Measurements from ENCODE around the gene SHISAL1.
A peak's percentile ranks its signal among the peaks of the same experiment; 100 is the strongest.

SHISAL1 gene

DNA sequence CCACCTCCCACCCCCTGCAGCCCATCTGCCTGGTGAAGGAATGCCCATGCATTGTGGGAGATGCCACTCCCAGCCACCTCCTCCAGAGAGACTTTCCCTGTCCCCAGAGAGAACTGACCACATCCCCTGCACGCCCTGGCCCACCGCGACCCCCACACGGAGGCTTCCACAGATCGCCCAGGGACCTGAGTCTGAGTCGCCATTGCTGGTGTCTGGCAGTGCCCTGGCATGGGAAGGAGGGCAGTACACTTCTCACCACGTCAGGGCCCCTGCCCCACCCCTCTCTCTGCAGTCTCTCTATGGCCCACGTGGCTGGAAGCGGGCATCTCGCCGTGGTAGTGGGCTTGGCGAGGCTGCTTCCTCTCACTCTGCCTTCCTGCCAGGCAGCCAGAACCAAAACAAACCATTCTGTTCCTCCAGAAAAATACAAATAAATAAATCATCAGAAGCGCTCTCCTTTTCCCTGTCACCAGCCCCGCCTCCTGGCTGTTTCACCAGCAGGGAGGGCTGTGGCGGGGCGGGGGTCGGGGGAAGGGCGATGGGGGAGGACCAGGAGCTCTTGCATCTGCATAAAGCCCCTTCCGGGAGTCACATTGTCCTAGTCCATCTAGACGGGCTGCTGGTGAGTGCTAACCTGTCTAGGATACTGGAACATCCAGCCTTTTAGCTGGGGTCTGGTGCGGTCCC lies 20.9 kb downstream of the SHISAL1 start:
- Histone ChIP-seq H4K91ac (ENCODE audit: low read length) (peak overlapping the region; percentile 91), H3K79me1 (replicated peaks; ENCODE audit: low read length, poor library complexity, severe bottlenecking) (no peaks in the 10 kb centered on the region), H3K14ac (ENCODE audit: low read length in 2 of 2) (peak overlapping the region in 1 of 2 experiments; percentile 76), H3K27ac (ENCODE audit: low read length, poor library complexity, severe bottlenecking) (no peak overlapping the region), H2AK5ac (ENCODE audit: low read length, severe bottlenecking) (no peak overlapping the region), H4K8ac (ENCODE audit: low read length) (peak overlapping the region; percentile 92), H2BK15ac (ENCODE audit: low read depth, poor library complexity, severe bottlenecking) (no peak overlapping the region), H3K36me3 (ENCODE audit: control insufficient read depth in 1 of 2, insufficient read depth in 2 of 2, low read depth in 1 of 2, low read length in 2 of 2) (no peaks in the 10 kb centered on the region), H2AFZ (ENCODE audit: low read depth, low read length) (peak overlapping the region; percentile 59), H3K9me3 (ENCODE audit: control insufficient read depth, low read length) (peaks cover 5% of the 10 kb centered on the region), H3K4me3 (ENCODE audit: insufficient read depth in 1 of 2, low read depth in 1 of 2, low read length in 2 of 2) (no peak overlapping the region), H3K18ac (ENCODE audit: low read depth in 1 of 2, low read length in 2 of 2) (peak overlapping the region; percentile 61 to 89), H3K27me3 (ENCODE audit: control insufficient read depth in 1 of 2, insufficient read depth in 1 of 2, low read length in 2 of 2) (peaks cover 2 to 9% of the 10 kb centered on the region in 2 experiments), H2BK120ac (ENCODE audit: low read depth, low read length) (peak overlapping the region; percentile 27), H2BK5ac (ENCODE audit: low read depth, low read length, poor library complexity, severe bottlenecking) (no peak overlapping the region), H3K4me2 (ENCODE audit: low read length, poor library complexity, severe bottlenecking) (no peak overlapping the region), H3K4me1 (ENCODE audit: control insufficient read depth, insufficient read depth, low read depth, low read length) (peaks cover 2% of the 10 kb centered on the region), H3K23ac (ENCODE audit: low read length in 2 of 2) (peak overlapping the region in 1 of 2 experiments; percentile 34), H3K9ac (ENCODE audit: low read length) (no peak overlapping the region), H3K4ac (ENCODE audit: low read depth in 1 of 2, low read length in 2 of 2) (peak overlapping the region; percentile 9 to 88), H2BK12ac (ENCODE audit: low read length in 2 of 2) (peak overlapping the region in 1 of 2 experiments; percentile 93)
- DNase-seq = peak; percentile 22
- 40% methylated on average over 21 of the region's 21 CpGs for WGBS

- Histone ChIP-seq H3K14ac (ENCODE audit: low read length in 2 of 2) (peak overlapping the region in 1 of 2 experiments; percentile 76), H3K27ac (ENCODE audit: low read length, poor library complexity, severe bottlenecking) (no peak overlapping the region), H3K4me3 (ENCODE audit: insufficient read depth in 1 of 2, low read depth in 1 of 2, low read length in 2 of 2) (no peak overlapping the region), H2BK5ac (ENCODE audit: low read depth, low read length, poor library complexity, severe bottlenecking) (no peak overlapping the region), H2BK15ac (ENCODE audit: low read depth, poor library complexity, severe bottlenecking) (no peak overlapping the region), H3K23ac (ENCODE audit: low read length in 2 of 2) (no peak overlapping the region), H3K4ac (ENCODE audit: low read depth in 1 of 2, low read length in 2 of 2) (peak overlapping the region in 1 of 2 experiments; percentile 88), H3K9ac (ENCODE audit: low read length) (no peak overlapping the region), H3K79me1 (replicated peaks; ENCODE audit: low read length, poor library complexity, severe bottlenecking) (no peaks in the 10 kb centered on the region), H2BK120ac (ENCODE audit: low read depth, low read length) (no peak overlapping the region), H3K36me3 (ENCODE audit: control insufficient read depth in 1 of 2, insufficient read depth in 2 of 2, low read depth in 1 of 2, low read length in 2 of 2) (no peaks in the 10 kb centered on the region), H4K91ac (ENCODE audit: low read length) (peak overlapping the region; percentile 3), H3K4me2 (ENCODE audit: low read length, poor library complexity, severe bottlenecking) (no peak overlapping the region), H4K8ac (ENCODE audit: low read length) (no peak overlapping the region), H3K4me1 (ENCODE audit: control insufficient read depth, insufficient read depth, low read depth, low read length) (peaks cover 7% of the 10 kb centered on the region), H2AK5ac (ENCODE audit: low read length, severe bottlenecking) (no peak overlapping the region), H3K18ac (ENCODE audit: low read depth in 1 of 2, low read length in 2 of 2) (peak overlapping the region; percentile 9 to 89), H3K27me3 (ENCODE audit: control insufficient read depth in 1 of 2, insufficient read depth in 1 of 2, low read length in 2 of 2) (peaks cover 2 to 15% of the 10 kb centered on the region in 2 experiments), H2AFZ (ENCODE audit: low read depth, low read length) (no peak overlapping the region), H3K9me3 (ENCODE audit: control insufficient read depth, low read length) (peaks cover 5% of the 10 kb centered on the region), H2BK12ac (ENCODE audit: low read length in 2 of 2) (peak overlapping the region in 1 of 2 experiments; percentile 93)
- peak; percentile 46 for DNase-seq
- 63% methylated on average over 8 of the region's 8 CpGs for WGBS
Observed at GRCh38 chr22:44291265-44291664, 21.5 kb downstream of the SHISAL1 start.

GRCh38 chr22:44289414-44290171 lies 23.2 kb downstream of the SHISAL1 start:
- no peak overlapping the region for H3K27ac ChIP-seq (ENCODE audit: low read length, poor library complexity, severe bottlenecking)
- peak overlapping the region; percentile 77 to 89 for H3K18ac ChIP-seq (ENCODE audit: low read depth in 1 of 2, low read length in 2 of 2)
- H3K79me1 ChIP-seq (replicated peaks; ENCODE audit: low read length, poor library complexity, severe bottlenecking) = no peaks in the 10 kb centered on the region
- H3K9me3 ChIP-seq (ENCODE audit: control insufficient read depth, low read length) = peaks cover 5% of the 10 kb centered on the region
- H3K14ac ChIP-seq (ENCODE audit: low read length in 2 of 2) = peak overlapping the region in 1 of 2 experiments; percentile 71
- H2AK5ac ChIP-seq (ENCODE audit: low read length, severe bottlenecking) = no peak overlapping the region
- no peaks in the 10 kb centered on the region for H3K36me3 ChIP-seq (ENCODE audit: control insufficient read depth in 1 of 2, insufficient read depth in 2 of 2, low read depth in 1 of 2, low read length in 2 of 2)
- no peak overlapping the region for H2BK15ac ChIP-seq (ENCODE audit: low read depth, poor library complexity, severe bottlenecking)
- H4K8ac ChIP-seq (ENCODE audit: low read length) = peak overlapping the region; percentile 59
- peak overlapping the region; percentile 29 for H2AFZ ChIP-seq (ENCODE audit: low read depth, low read length)
- H3K9ac ChIP-seq (ENCODE audit: low read length) = no peak overlapping the region
- 31% methylated on average over 11 of the region's 13 CpGs for WGBS
- no peak overlapping the region for H3K23ac ChIP-seq (ENCODE audit: low read length in 2 of 2)
- peak overlapping the region; percentile 70 for H4K91ac ChIP-seq (ENCODE audit: low read length)
- H2BK12ac ChIP-seq (ENCODE audit: low read length in 2 of 2) = peak overlapping the region in 1 of 2 experiments; percentile 81
- no peak overlapping the region for H2BK120ac ChIP-seq (ENCODE audit: low read depth, low read length)
- H3K27me3 ChIP-seq (ENCODE audit: control insufficient read depth in 1 of 2, insufficient read depth in 1 of 2, low read length in 2 of 2) = peaks cover 2 to 26% of the 10 kb centered on the region in 2 experiments
- peak; percentile 81 for DNase-seq
- H3K4me3 ChIP-seq (ENCODE audit: insufficient read depth in 1 of 2, low read depth in 1 of 2, low read length in 2 of 2) = no peak overlapping the region
- H3K4me1 ChIP-seq (ENCODE audit: control insufficient read depth, insufficient read depth, low read depth, low read length) = peaks cover 10% of the 10 kb centered on the region
- no peak overlapping the region for H3K4ac ChIP-seq (ENCODE audit: low read depth in 1 of 2, low read length in 2 of 2)
- H2BK5ac ChIP-seq (ENCODE audit: low read depth, low read length, poor library complexity, severe bottlenecking) = no peak overlapping the region
- no peak overlapping the region for H3K4me2 ChIP-seq (ENCODE audit: low read length, poor library complexity, severe bottlenecking)

- Histone ChIP-seq H3K9ac (ENCODE audit: low read length) (no peak overlapping the region), H3K4me1 (ENCODE audit: control insufficient read depth, insufficient read depth, low read depth, low read length) (peaks cover 10% of the 10 kb centered on the region), H3K14ac (ENCODE audit: low read length in 2 of 2) (peak overlapping the region in 1 of 2 experiments; percentile 26), H3K9me3 (ENCODE audit: control insufficient read depth, low read length) (no peaks in the 10 kb centered on the region), H3K18ac (ENCODE audit: low read depth in 1 of 2, low read length in 2 of 2) (peak overlapping the region in 1 of 2 experiments; percentile 92), H2BK12ac (ENCODE audit: low read length in 2 of 2) (peak overlapping the region in 1 of 2 experiments; percentile 45), H3K27ac (ENCODE audit: low read length, poor library complexity, severe bottlenecking) (no peak overlapping the region), H3K23ac (ENCODE audit: low read length in 2 of 2) (no peak overlapping the region), H4K8ac (ENCODE audit: low read length) (peak overlapping the region; percentile 5), H3K4me2 (ENCODE audit: low read length, poor library complexity, severe bottlenecking) (no peak overlapping the region), H4K91ac (ENCODE audit: low read length) (no peak overlapping the region), H2AFZ (ENCODE audit: low read depth, low read length) (no peak overlapping the region), H3K4ac (ENCODE audit: low read depth in 1 of 2, low read length in 2 of 2) (no peak overlapping the region), H3K36me3 (ENCODE audit: control insufficient read depth in 1 of 2, insufficient read depth in 2 of 2, low read depth in 1 of 2, low read length in 2 of 2) (no peaks in the 10 kb centered on the region), H2BK5ac (ENCODE audit: low read depth, low read length, poor library complexity, severe bottlenecking) (no peak overlapping the region), H2BK15ac (ENCODE audit: low read depth, poor library complexity, severe bottlenecking) (no peak overlapping the region), H3K4me3 (ENCODE audit: insufficient read depth in 1 of 2, low read depth in 1 of 2, low read length in 2 of 2) (no peak overlapping the region), H3K79me1 (replicated peaks; ENCODE audit: low read length, poor library complexity, severe bottlenecking) (no peaks in the 10 kb centered on the region), H3K27me3 (ENCODE audit: control insufficient read depth in 1 of 2, insufficient read depth in 1 of 2, low read length in 2 of 2) (peaks cover 7 to 30% of the 10 kb centered on the region in 2 experiments), H2BK120ac (ENCODE audit: low read depth, low read length) (no peak overlapping the region), H2AK5ac (ENCODE audit: low read length, severe bottlenecking) (no peak overlapping the region)
- no peak for DNase-seq
- WGBS = 77% methylated on average over 4 of the region's 4 CpGs
Observed at GRCh38 chr22:44288913-44289312, 23.8 kb downstream of the SHISAL1 start.
